Measurements from ENCODE around the gene FBXL22.

The FBXL22 gene

GRCh38 chr15:63630036-63630751 lies 33.0 kb downstream of the FBXL22 start:
- TF ChIP-seq CTCF (IDR thresholded peaks at IDR 0.05; ENCODE audit: insufficient read depth, low read length), result no peak
- no peak for TF ChIP-seq POLR2AphosphoS5 (IDR thresholded peaks at IDR 0.05; ENCODE audit: low read depth)
- DNase-seq (ENCODE audit: low read depth in 1 of 2, low spot score in 1 of 2), result no peak
- no peak overlapping the region for H3K4me3 ChIP-seq (replicated peaks; ENCODE audit: insufficient read depth, low read length)
- no peak overlapping the region for H3K27ac ChIP-seq (replicated peaks)
- H3K27me3 ChIP-seq (ENCODE audit: insufficient read depth, poor library complexity, severe bottlenecking), result no peaks in the 10 kb centered on the region

- Histone ChIP-seq H3K27me3 (ENCODE audit: insufficient read depth, poor library complexity, severe bottlenecking) (no peaks in the 10 kb centered on the region), H3K4me3 (replicated peaks; ENCODE audit: insufficient read depth, low read length) (no peak overlapping the region), H3K27ac (replicated peaks) (no peak overlapping the region)
- TF ChIP-seq POLR2AphosphoS5 (IDR thresholded peaks at IDR 0.05; ENCODE audit: low read depth) (no peak), SPI1 (IDR thresholded peaks at IDR 0.05; ENCODE audit: borderline replicate concordance, low read depth) (no peak), REST (IDR thresholded peaks at IDR 0.05; ENCODE audit: insufficient replicate concordance, low read depth) (no peak), CTCF (IDR thresholded peaks at IDR 0.05; ENCODE audit: insufficient read depth, low read length) (no peak)
- no peak for DNase-seq (ENCODE audit: low read depth in 1 of 2, low spot score in 1 of 2)
Measured at GRCh38 chr15:63633312-63633711, 36.1 kb downstream of the FBXL22 start.

- no peak for DNase-seq (ENCODE audit: low read depth in 1 of 2, low spot score in 1 of 2)
- Histone ChIP-seq H3K27ac (replicated peaks) (no peak overlapping the region), H3K4me3 (replicated peaks; ENCODE audit: insufficient read depth, low read length) (no peak overlapping the region), H3K27me3 (ENCODE audit: insufficient read depth, poor library complexity, severe bottlenecking) (no peaks in the 10 kb centered on the region)
- no peak for TF ChIP-seq CTCF (IDR thresholded peaks at IDR 0.05; ENCODE audit: insufficient read depth, low read length)
- TF ChIP-seq REST (IDR thresholded peaks at IDR 0.05; ENCODE audit: insufficient replicate concordance, low read depth), result no peak
- TF ChIP-seq POLR2AphosphoS5 (IDR thresholded peaks at IDR 0.05; ENCODE audit: low read depth), result no peak
- TF ChIP-seq GABPA (IDR thresholded peaks at IDR 0.05; ENCODE audit: low read depth), result no peak
- no peak for TF ChIP-seq SPI1 (IDR thresholded peaks at IDR 0.05; ENCODE audit: borderline replicate concordance, low read depth)
Measured at GRCh38 chr15:63634154-63634553, 37.0 kb downstream of the FBXL22 start.

GRCh38 chr15:63636518-63637061 lies 39.4 kb downstream of the FBXL22 start:
- Histone ChIP-seq H3K4me3 (replicated peaks; ENCODE audit: insufficient read depth, low read length) (no peak overlapping the region), H3K27me3 (ENCODE audit: insufficient read depth, poor library complexity, severe bottlenecking) (no peaks in the 10 kb centered on the region), H3K27ac (replicated peaks) (no peak overlapping the region)
- no peak for TF ChIP-seq POLR2AphosphoS5 (IDR thresholded peaks at IDR 0.05; ENCODE audit: low read depth)
- no peak for TF ChIP-seq CTCF (IDR thresholded peaks at IDR 0.05; ENCODE audit: insufficient read depth, low read length)
- TF ChIP-seq REST (IDR thresholded peaks at IDR 0.05; ENCODE audit: insufficient replicate concordance, low read depth), result no peak
- TF ChIP-seq GABPA (IDR thresholded peaks at IDR 0.05; ENCODE audit: low read depth), result no peak
- TF ChIP-seq SPI1 (IDR thresholded peaks at IDR 0.05; ENCODE audit: borderline replicate concordance, low read depth), result no peak
- DNase-seq (ENCODE audit: low read depth in 1 of 2, low spot score in 1 of 2), result no peak
